A673 (cell line): ENCODE measurements around the gene ASB10. TPM values are rescaled to one million over a fixed set of nuclear protein-coding genes. Genes with fewer than 3 reads are reported as not detected.

Source experiments
- BruUV-seq: library from RNA; stranded (reverse); fragments of 400-500 nt; replicated peaks from 2 replicates; lab custom pipeline; 2021; lab: Mats Ljungman, UMichigan
- CTCF ChIA-PET: fragments of 300-600 bp; sonication (Branson Sonifier 250); formaldehyde crosslinking; loops from one replicate; lab custom pipeline; 2022; ENCODE audit warnings: antibody characterized with exemption; lab: Charles Lee
- POLR2A ChIA-PET: fragments of 300-600 bp; sonication (Branson Sonifier 250); formaldehyde crosslinking; loops from one replicate; lab custom pipeline; 2022; ENCODE audit warnings: antibody characterized with exemption; ENCODE audit not compliant: low non-redundant PET; lab: Charles Lee
- DNase-seq: peaks from one replicate; pipeline ENCODE4 v3.0.0-alpha.2; 2015; ENCODE audit warnings: low spot score
- H3K27ac ChIP-seq: fragments of 200-600 bp; sonication (generic); 2 replicates; pipeline ENCODE4 v1.5.1; 2016; ENCODE audit warnings: mixed run types, low read depth, mild to moderate bottlenecking, mixed read lengths, antibody characterized with exemption, low read length; ENCODE audit not compliant: poor library complexity, severe bottlenecking
- H3K27me3 ChIP-seq: fragments of 200-600 bp; sonication (generic); replicated peaks from 2 replicates; pipeline ENCODE4 v1.6.1; 2017; ENCODE audit warnings: mixed run types, low read depth, mild to moderate bottlenecking, mixed read lengths, antibody characterized with exemption, low read length; ENCODE audit not compliant: insufficient read depth, poor library complexity
- H3K36me3 ChIP-seq: fragments of 200-600 bp; sonication (generic); 2 replicates; pipeline ENCODE4 v1.6.1; 2016; ENCODE audit warnings: mixed run types, mild to moderate bottlenecking, mixed read lengths, antibody characterized with exemption, low read length; ENCODE audit not compliant: insufficient read depth, poor library complexity, severe bottlenecking
- H3K4me1 ChIP-seq: fragments of 200-600 bp; sonication (generic); 2 replicates; pipeline ENCODE4 v1.6.1; 2017; ENCODE audit warnings: mixed run types, mild to moderate bottlenecking, mixed read lengths, antibody characterized with exemption, low read length; ENCODE audit not compliant: insufficient read depth, poor library complexity, severe bottlenecking
- H3K4me3 ChIP-seq: fragments of 200-600 bp; sonication (generic); 2 replicates; pipeline ENCODE4 v1.5.1; 2016; ENCODE audit warnings: low read depth, mixed run types, mild to moderate bottlenecking, mixed read lengths, low read length; ENCODE audit not compliant: poor library complexity, severe bottlenecking
- H3K9me3 ChIP-seq: fragments of 200-600 bp; sonication (generic); 2 replicates; pipeline ENCODE4 v1.6.1; 2016; ENCODE audit warnings: mixed run types, low read depth, mild to moderate bottlenecking, mixed read lengths, antibody characterized with exemption, low read length; ENCODE audit not compliant: poor library complexity, severe bottlenecking
- EZH2 ChIP-seq: fragments of 200-600 bp; sonication (generic); IDR thresholded peaks from 2 replicates; pipeline ENCODE4 v1.6.1; 2017; ENCODE audit warnings: borderline replicate concordance, low read depth, mild to moderate bottlenecking, mixed read lengths, antibody characterized with exemption, low read length; ENCODE audit not compliant: poor library complexity, severe bottlenecking
- intact Hi-C: fragments of 100-400 bp; cut with micrococcal nuclease; formaldehyde crosslinking; loops from one replicate; pipeline ENCODE4 v1.10.0; 2022; ENCODE audit not compliant: unreplicated experiment
- total RNA-seq: library from RNA; stranded (reverse); gene quantifications from 2 replicates; pipeline ENCODE4 v1.2.3, GENCODE V29; 2021
- TF ChIP-seq, protein P1 (sequence below): fragments of 300-800, 200-600 bp; sonication (generic); conservative IDR thresholded peaks from 2 replicates; pipeline ENCODE4 v1.5.1; 2017; ENCODE audit warnings: low read depth, mild to moderate bottlenecking, antibody characterized with exemption, low read length, moderate library complexity, mixed read lengths

Gene ASB10
- total RNA-seq, 1 experiment from 2014 or later, result not detected

- intact Hi-C loops, result loop anchor here (2.0 kb wide), 1 partner anchor 177 kb away; no protein-coding TSS in a partner anchor
- ChIA-PET POLR2A (interaction anchor here (0.6 kb wide), 2 partner anchors 25 to 74 kb away, joined by 4 to 6 read pairs; no protein-coding TSS in a partner anchor), CTCF (interaction anchor here (0.6 to 0.9 kb wide), 4 partner anchors 31 to 121 kb away, joined by 3 to 4 read pairs (median 3); no protein-coding TSS in a partner anchor)
- no peak for DNase-seq
- TF ChIP-seq, protein P1, sequence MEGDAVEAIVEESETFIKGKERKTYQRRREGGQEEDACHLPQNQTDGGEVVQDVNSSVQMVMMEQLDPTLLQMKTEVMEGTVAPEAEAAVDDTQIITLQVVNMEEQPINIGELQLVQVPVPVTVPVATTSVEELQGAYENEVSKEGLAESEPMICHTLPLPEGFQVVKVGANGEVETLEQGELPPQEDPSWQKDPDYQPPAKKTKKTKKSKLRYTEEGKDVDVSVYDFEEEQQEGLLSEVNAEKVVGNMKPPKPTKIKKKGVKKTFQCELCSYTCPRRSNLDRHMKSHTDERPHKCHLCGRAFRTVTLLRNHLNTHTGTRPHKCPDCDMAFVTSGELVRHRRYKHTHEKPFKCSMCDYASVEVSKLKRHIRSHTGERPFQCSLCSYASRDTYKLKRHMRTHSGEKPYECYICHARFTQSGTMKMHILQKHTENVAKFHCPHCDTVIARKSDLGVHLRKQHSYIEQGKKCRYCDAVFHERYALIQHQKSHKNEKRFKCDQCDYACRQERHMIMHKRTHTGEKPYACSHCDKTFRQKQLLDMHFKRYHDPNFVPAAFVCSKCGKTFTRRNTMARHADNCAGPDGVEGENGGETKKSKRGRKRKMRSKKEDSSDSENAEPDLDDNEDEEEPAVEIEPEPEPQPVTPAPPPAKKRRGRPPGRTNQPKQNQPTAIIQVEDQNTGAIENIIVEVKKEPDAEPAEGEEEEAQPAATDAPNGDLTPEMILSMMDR, result no peak
- TF ChIP-seq EZH2, result no peak
- peaks cover 11% of the 10 kb centered on the region for H3K4me1 ChIP-seq
- H3K27ac ChIP-seq, result peak overlapping the region; percentile 37
- H3K27me3 ChIP-seq, result no peaks in the 10 kb centered on the region
- H3K4me3 ChIP-seq, result peak overlapping the region; percentile 44
- no peaks in the 10 kb centered on the region for H3K9me3 ChIP-seq
- BruUV-seq, result no TSS peak
- H3K36me3 ChIP-seq, result peaks cover 38% of the 10 kb centered on the region
Measured at GRCh38 chr7:151125846-151126481, 61.1 kb downstream of the ASB10 start.

Other genes with a start within 250 kb of the ASB10 start
- gene KCNH2, start 208.9 kb downstream of the ASB10 start, total RNA-seq, result 1.5 and 4.0 TPM in 2 replicates
- 0.75 and 1.4 TPM in 2 replicates for gene NOS3, start 196.2 kb downstream of the ASB10 start, total RNA-seq
- 0.96 and 1.9 TPM in 2 replicates for gene ATG9B, start 162.8 kb downstream of the ASB10 start, total RNA-seq
- gene ABCB8, start 158.8 kb downstream of the ASB10 start, total RNA-seq, result 50.9 and 57.6 TPM in 2 replicates
- gene ASIC3, start 138.7 kb downstream of the ASB10 start, total RNA-seq, result 4.5 and 6.7 TPM in 2 replicates
- gene CDK5, start 129.4 kb downstream of the ASB10 start, total RNA-seq, result 21.1 and 25.7 TPM in 2 replicates
- gene SLC4A2, start 127.7 kb downstream of the ASB10 start, total RNA-seq, result 213 and 222 TPM in 2 replicates
- gene FASTK, start 106.4 kb downstream of the ASB10 start, total RNA-seq, result 70.8 and 80.5 TPM in 2 replicates
- 43.8 and 44.7 TPM in 2 replicates for gene TMUB1, start 103.8 kb downstream of the ASB10 start, total RNA-seq
- 115 and 133 TPM in 2 replicates for gene AGAP3, start 100.8 kb downstream of the ASB10 start, total RNA-seq
- gene GBX1, start 19.6 kb downstream of the ASB10 start, total RNA-seq, result not detected in 2 replicates
- not detected in 2 replicates for gene H2BK1, start 23.2 kb upstream of the ASB10 start, total RNA-seq
- gene ABCF2, start 40.0 kb upstream of the ASB10 start, total RNA-seq, result 65.5 and 69.0 TPM in 2 replicates
- 22.5 and 27.1 TPM in 2 replicates for gene CHPF2, start 45.2 kb upstream of the ASB10 start, total RNA-seq
- gene SMARCD3, start 61.4 kb upstream of the ASB10 start, total RNA-seq, result 44.8 and 52.1 TPM in 2 replicates
- 36.9 and 39.4 TPM in 2 replicates for gene NUB1, start 154.6 kb upstream of the ASB10 start, total RNA-seq
- 0.86 and 1.9 TPM in 2 replicates for gene WDR86, start 222.8 kb upstream of the ASB10 start, total RNA-seq